Peyer's patch (tissue), 4 donors: ENCODE measurements around the gene NET1. TPM values are rescaled to one million over a fixed set of nuclear protein-coding genes. Genes with fewer than 3 reads are reported as not detected.

Experiments used
- DNase-seq, 3 donors: peaks; one replicate each; pipeline ENCODE4 v3.0.0-alpha.2; 2017 to 2019
- H3K27ac ChIP-seq, 4 donors: fragments of 200-600 bp; sonication (generic); one replicate each; pipeline ENCODE4 v1.5.1; 2016 to 2019
- H3K27me3 ChIP-seq, 2 donors: fragments of 200-600 bp; sonication (generic); one replicate each; pipeline ENCODE4 v1.5.1; 2019
- H3K36me3 ChIP-seq, 3 donors: fragments of 200-600 bp; sonication (generic); one replicate each; pipeline ENCODE4 v1.5.1; 2016 to 2019
- H3K4me1 ChIP-seq, 4 donors: fragments of 200-600 bp; sonication (generic); one replicate each; pipeline ENCODE4 v1.5.1; 2016 to 2019
- H3K4me3 ChIP-seq, 4 donors: fragments of 200-600 bp; sonication (generic); 1 replicate in 3 of 4; 2 replicates in 1 of 4; pipeline ENCODE4 v1.5.1; 2016 to 2019; ENCODE audit warnings: mild to moderate bottlenecking in 1 of 4
- H3K9me3 ChIP-seq, 4 donors: fragments of 200-600 bp; sonication (generic); one replicate each; pipeline ENCODE4 v1.5.1; 2016 to 2019; ENCODE audit warnings: mild to moderate bottlenecking in 1 of 4
- CTCF ChIP-seq, 6 experiments: fragments of 450-650 bp in 4 of 6; fragments of 200-600 bp in 2 of 6; sonication (generic) in 1 of 6; IDR thresholded peaks; one replicate each; pipeline ENCODE4 v1.5.1; 2017 to 2019; ENCODE audit warnings: antibody characterized with exemption in 6 of 6, mild to moderate bottlenecking in 3 of 6, moderate library complexity in 1 of 6
- POLR2A ChIP-seq, 2 donors: fragments of 450-650 bp; IDR thresholded peaks; one replicate each; pipeline ENCODE4 v1.5.1; 2017; ENCODE audit warnings: antibody characterized with exemption in 2 of 2, mild to moderate bottlenecking in 2 of 2, moderate library complexity in 2 of 2
- total RNA-seq, 4 donors: library from RNA; depleted of rRNA; stranded (reverse); fragments of >200 nt; gene quantifications; one replicate each; pipeline ENCODE4 v1.1.0, GENCODE V29; 2016

The NET1 gene
- 100 to 1,000 TPM in 2 of 4 donors, 10 to 100 TPM in 2; 85.0 to 155 (median 122) TPM for total RNA-seq

GRCh38 chr10:5412277-5412941 is at the start of gene NET1:
TSS of gene NET1 (plus strand) at chr10:5412557. CDS start at chr10:5412693, 136 bp downstream.
- no peaks in the 10 kb centered on the region for H3K36me3 ChIP-seq
- TF ChIP-seq CTCF (IDR thresholded peaks at IDR 0.05): no peak
- peak in 1 of 2 donors; percentile 36 for TF ChIP-seq POLR2A (IDR thresholded peaks at IDR 0.05)
- H3K27ac ChIP-seq: peak within 1 kb of the TSS; percentile 33 to 54 (median 42)
- H3K27me3 ChIP-seq: no peaks in the 10 kb centered on the region
- no peaks in the 10 kb centered on the region for H3K4me1 ChIP-seq
- peaks cover 0 to 2% (median 0%) of the 10 kb centered on the region in 4 donors for H3K9me3 ChIP-seq
- H3K4me3 ChIP-seq: peak within 1 kb of the TSS; percentile 56 to 89 (median 68)
- DNase-seq: peak; percentile 52 to 95 (median 90)

GRCh38 chr10:5362873-5363272 is 49.5 kb upstream of the NET1 start:
- no peak for DNase-seq
- Histone ChIP-seq H3K9me3 (no peaks in the 10 kb centered on the region), H3K4me1 (peaks cover 0 to 4% (median 0%) of the 10 kb centered on the region in 4 donors), H3K27me3 (no peaks in the 10 kb centered on the region), H3K27ac (no peak overlapping the region), H3K36me3 (no peaks in the 10 kb centered on the region), H3K4me3 (no peak overlapping the region)
- TF ChIP-seq POLR2A (IDR thresholded peaks at IDR 0.05): no peak
- TF ChIP-seq CTCF (IDR thresholded peaks at IDR 0.05): no peak

- TF ChIP-seq CTCF (IDR thresholded peaks at IDR 0.05) (no peak), POLR2A (IDR thresholded peaks at IDR 0.05) (no peak)
- H3K9me3 ChIP-seq: no peaks in the 10 kb centered on the region
- H3K4me3 ChIP-seq: no peak overlapping the region
- no peaks in the 10 kb centered on the region for H3K27me3 ChIP-seq
- no peak overlapping the region for H3K27ac ChIP-seq
- H3K4me1 ChIP-seq: peaks cover 0 to 4% (median 0%) of the 10 kb centered on the region in 4 donors
- H3K36me3 ChIP-seq: no peaks in the 10 kb centered on the region
- no peak for DNase-seq
These were observed 48.0 kb upstream of the NET1 start for GRCh38 chr10:5364374-5364773.

- no peak for DNase-seq
- Histone ChIP-seq H3K4me3 (no peak within 1 kb of the TSS), H3K9me3 (no peaks in the 10 kb centered on the region), H3K36me3 (no peaks in the 10 kb centered on the region), H3K27me3 (no peaks in the 10 kb centered on the region), H3K4me1 (peaks cover 0 to 4% (median 0%) of the 10 kb centered on the region in 4 donors), H3K27ac (no peak within 1 kb of the TSS)
- TF ChIP-seq CTCF (IDR thresholded peaks at IDR 0.05): no peak
These were observed 47.4 kb upstream of the NET1 start, which contains the start of gene UCN3 for GRCh38 chr10:5364890-5365338. TSS of gene UCN3 (plus strand) at chr10:5364966. CDS start at chr10:5373721, 8,755 bp downstream.

- no peak overlapping the region for H3K27ac ChIP-seq
- no peaks in the 10 kb centered on the region for H3K9me3 ChIP-seq
- H3K36me3 ChIP-seq: no peaks in the 10 kb centered on the region
- H3K4me3 ChIP-seq: no peak overlapping the region
- peaks cover 0 to 4% (median 0%) of the 10 kb centered on the region in 4 donors for H3K4me1 ChIP-seq
- TF ChIP-seq CTCF (IDR thresholded peaks at IDR 0.05) (no peak), POLR2A (IDR thresholded peaks at IDR 0.05) (no peak)
- no peak for DNase-seq
- no peaks in the 10 kb centered on the region for H3K27me3 ChIP-seq
These were observed 46.4 kb upstream of the NET1 start for GRCh38 chr10:5365928-5366327.
